GM18870 (cell line): ENCODE data around the gene AUTS2.

Source experiments
- ATAC-seq: cut with Tn5 transposase; IDR thresholded peaks from one replicate; pipeline ENCODE4 v1.9.1; 2021; ENCODE audit warnings: moderate library complexity; ENCODE audit not compliant: unreplicated experiment

AUTS2 gene

DNA sequence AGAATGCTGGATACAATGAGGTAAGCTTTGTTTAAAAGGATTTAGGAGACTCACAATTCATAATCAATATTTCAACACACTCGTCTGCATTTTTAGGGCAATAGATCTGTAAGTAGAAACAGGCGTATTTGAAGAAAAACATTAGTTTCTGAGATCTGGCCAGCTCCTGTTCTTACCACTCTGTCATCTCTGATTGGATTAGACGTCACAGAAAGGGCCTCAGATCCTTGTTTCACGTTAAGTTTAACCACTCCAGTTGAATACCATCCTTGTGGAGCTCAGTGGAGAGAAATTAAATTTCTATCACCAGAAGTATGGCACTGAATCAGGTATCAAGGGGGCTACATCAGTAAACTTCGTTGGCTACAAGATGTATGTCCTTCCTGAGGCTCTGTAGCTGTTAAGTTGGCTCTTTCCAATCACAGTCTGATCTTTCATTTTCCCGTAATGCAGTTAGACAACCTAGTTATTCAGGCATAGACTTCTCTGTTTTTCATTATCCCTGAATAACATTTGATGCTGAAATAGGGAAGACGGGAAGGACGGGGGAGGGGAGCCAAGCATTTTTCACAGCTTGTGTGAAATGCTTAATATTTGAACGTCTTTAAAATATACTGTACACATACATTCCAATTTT is 874.4 kb downstream of the AUTS2 start:
- ATAC-seq, result no peak

DNA sequence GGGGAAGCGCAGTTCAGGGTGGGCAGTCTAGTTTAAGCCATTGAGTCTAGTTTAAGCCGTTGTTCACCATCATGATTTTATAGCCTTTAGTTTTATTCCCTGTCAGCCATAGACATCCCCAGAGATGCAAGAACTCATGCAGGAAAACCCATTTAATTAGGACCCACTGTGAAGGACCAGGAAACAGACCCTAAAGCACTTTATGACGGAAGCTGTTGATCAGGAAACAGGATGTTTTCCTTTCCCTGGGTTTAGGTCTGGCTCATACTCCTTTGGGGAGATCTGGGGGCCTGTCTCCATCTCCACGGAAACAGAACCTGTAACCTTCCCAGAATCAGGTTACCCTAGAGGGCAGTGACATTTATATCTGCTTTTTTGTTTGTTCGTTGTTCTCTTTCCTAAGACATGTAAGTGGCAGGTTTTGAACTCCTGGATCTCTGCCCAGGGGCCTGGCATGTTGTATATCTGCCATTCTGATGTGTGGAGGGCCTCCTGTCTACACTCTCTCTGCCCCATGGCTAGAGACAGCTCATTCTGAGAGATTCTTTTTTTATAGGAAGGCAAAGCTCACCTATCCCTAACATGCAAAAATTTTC is 876.5 kb downstream of the AUTS2 start:
- ATAC-seq, result no peak

DNA sequence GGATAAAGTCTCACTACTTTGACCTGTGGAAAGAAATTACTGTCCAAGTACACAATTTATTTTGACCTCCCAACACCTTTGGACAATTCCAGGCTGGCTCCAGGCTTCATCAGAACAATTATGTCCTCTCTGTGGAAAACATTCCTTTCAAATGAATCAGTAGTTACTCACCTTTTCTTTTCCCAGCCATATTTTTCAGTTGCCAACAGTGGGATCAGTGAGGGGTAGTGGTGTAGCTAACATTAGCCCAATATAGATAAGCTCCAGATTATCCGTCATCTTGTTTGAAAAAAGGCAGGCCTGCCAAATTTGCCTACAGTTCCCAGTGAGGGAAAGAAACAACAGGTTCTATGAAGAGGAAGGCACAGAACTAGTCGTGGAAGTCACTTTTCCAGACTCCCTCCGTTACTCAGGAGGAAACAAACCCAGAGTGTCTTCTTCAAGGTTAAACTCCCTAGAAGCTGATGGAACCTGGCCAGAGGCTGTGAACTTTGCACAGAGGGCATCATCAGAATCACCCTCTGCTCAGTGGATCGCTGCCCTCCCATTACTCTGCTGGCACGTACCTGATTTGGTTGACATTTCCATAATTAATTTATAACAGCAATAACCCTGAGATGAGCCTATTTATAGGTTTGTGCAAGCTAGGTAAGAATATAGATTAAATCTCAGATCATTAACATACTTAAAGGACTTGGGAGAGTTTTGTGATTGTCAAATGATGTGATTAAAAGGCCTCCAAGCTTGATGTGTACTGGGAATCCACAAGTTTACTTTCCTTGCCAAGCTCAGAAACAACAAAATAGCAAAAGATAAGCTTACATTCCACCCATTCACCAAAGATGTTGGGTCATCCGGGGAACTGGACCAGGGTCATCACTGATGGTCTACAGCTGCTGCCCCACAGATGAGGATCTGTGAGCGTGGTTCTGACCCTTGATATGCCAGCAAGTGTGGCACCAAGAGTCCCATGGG is 879.0 kb downstream of the AUTS2 start:
- ATAC-seq, result no peak

DNA sequence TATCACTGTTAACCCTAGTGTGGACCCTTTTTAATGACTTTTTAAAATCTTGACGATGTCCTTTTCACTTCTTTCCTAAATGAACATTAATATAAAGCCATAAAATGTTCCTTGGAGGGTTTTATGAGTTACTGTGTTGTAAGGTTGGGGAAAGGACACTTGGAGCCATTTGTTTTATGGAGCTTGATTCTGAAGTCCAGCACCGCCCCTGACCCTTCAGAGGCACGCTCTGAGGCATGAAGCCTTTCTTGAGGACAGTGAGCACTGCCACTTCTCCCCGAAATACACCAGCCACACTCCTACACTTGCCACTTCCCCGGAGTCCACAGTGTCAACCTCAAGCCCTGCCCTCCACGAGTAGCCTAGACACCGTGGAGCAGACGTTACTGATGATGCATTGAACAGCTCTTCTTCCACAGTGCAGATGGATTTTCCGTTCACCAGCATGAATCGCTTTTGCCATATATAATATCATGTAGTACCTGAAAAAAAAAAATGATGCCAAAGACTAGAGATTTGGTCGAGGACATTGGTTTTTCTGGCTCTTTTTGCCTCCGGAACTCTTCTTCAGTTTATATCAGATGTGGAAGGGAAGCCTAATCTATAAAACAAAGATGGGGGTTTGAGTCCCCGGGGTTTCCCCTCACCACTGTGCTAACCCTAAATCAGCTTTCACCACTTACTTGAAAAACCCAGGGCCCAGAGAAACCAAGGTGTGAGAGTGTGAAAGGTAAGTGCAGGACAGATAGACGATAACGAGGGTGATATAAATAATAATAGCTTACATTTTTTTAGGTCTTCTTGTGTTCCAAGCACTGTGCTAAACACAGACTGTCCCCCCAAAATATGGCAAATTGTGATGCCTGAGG is 881.1 kb downstream of the AUTS2 start:
- no peak for ATAC-seq

DNA sequence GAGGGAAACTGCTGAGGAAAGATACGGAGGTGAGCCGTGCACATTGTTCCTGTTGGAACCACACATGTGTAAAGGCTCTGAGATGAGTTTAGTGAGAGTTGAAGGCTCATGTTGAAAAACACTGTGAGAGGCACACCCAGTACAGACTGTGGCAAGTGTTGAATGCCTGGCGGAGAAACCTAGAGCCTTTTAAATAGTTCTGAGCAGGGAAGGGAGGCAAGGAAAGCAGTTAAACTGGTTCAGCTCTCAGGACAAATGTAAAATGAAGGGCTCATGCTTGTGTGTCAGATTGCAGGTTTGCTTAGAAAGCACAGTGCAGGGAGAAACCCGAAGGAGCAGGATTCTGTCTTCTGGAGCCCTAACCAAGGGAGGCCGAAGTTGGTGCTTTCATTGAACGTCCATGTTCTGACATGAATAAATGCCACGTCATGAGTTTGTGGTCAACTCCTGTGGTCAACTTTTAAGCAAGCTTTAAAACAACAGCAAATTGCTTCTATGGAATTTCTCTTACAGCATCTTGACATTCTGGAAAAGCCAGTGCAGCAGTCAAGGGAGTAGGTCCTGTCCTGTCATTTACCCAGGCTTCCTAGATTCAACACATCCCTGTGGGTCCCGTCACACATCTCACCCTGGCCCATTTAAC is 882.8 kb downstream of the AUTS2 start:
- no peak for ATAC-seq

DNA sequence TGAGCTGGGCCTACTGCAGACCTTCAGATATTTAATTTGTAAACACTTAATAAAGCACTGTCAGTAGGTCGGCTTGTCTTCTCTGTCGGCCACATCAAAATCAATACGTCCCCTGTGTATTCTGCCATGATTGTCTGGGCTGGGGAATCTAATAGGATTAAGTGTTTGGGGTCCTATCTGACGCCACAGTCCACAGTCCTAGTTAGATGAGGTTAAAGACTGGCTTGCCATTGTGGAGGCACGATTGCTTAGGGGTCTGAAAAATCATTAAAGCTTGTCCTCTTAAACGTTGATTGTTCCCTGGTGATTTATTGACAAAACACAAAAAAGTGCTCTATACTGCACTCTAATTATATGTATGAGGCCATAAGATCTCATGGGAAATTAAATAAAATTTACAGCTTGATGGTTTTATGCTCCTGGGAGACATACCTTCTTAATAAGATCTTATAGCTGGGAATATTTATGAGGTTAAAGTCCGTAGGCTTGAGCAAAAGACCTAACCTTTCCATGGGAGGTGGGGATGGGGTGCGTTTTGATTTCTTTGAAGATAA is 883.4 kb downstream of the AUTS2 start:
- no peak for ATAC-seq

DNA sequence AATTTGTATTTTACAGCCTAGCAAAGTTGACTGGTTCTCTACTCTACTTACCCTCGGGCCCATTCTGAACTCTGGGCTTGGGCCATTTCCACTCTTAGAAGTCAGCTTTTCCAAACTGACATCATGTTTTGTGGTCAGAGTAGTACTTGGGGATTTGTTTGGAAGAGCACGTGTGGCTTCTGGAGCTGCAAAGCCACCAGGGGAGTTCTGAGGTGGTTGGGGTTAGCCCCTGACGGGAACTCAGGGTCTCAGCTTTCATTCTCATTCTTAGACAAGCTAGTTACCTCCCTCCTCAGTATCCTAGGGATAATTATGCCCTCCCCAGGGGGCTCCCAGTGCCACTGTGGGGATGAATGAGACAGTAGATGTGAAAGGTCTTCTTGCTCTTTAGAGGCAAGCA is 886.0 kb downstream of the AUTS2 start:
- ATAC-seq, result no peak

DNA sequence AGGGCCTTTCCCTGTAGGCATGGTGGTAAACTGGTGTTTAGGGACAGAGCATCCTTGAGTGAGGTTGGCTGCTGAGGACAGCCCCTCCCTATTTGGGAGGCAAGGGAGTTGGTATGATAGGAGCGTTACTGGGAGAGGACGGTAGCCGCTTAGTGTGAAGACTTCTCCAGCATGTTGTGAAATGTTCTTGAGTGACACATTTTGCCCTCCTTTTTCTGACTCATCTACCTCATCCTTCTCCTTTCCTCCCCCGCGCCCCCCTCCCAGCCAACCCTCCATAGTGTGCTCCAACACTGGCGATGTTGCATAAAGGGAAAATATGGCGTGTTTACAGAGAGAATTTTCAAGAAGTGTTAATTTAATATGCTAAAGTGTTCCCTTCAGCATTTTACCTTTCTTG is 888.7 kb downstream of the AUTS2 start:
- no peak for ATAC-seq

DNA sequence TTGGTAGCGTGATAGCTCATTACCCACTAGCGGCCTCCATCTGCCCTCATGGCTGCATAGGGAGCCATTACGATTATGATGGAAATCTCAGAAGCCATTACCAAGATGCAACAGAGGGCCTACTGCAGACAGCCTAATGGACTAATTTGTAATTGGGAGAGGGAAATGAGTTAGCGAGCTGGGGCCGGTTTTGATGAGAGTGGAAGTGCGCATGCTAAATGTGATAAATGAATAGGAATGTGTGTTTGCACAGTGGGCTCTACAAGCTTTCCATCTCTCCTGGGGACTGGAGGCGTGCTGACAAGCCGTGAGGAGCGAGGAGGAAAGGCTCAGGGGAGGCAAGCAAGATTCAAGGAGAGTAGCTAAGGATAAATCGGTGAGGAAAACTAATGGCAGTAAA is 889.2 kb downstream of the AUTS2 start:
- no peak for ATAC-seq

DNA sequence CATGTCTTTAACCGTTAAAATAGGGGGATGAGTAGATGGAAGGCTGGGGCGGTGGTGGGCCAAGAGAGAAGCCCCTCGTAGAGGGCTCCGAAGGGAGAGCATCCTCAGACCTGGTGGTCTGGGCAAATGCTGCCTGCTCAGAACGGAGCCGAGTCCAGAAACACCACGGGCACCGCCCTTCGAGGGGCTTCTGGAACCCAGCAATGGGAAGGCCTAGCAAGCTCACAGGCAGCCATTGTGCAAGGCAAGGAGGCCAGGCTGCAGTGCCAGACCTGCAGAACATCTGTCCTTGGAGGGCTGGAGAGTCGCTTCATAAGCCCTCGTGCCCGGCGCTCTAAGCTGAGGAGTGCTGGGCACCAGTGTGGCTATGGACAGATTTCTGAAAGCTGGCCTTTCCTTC is 889.6 kb downstream of the AUTS2 start:
- ATAC-seq, result no peak

DNA sequence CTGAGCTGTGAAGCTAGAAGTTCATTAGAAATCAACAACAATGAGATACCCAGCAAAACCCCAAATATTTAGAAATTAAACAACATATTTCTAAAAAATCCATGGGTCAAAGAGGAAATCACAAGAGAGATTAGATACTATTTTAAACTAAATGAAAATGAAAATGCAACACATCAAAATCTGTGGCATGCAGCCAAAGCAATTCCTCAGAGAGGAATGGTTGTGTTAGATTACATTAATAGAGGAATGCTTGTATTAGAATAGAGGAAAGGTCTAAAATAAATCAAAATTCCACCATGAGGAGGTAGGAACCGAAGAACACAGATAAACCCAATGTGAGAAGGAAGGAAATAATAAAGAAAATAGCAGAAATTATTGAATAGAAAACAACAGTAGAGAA is 891.5 kb downstream of the AUTS2 start:
- no peak for ATAC-seq

DNA sequence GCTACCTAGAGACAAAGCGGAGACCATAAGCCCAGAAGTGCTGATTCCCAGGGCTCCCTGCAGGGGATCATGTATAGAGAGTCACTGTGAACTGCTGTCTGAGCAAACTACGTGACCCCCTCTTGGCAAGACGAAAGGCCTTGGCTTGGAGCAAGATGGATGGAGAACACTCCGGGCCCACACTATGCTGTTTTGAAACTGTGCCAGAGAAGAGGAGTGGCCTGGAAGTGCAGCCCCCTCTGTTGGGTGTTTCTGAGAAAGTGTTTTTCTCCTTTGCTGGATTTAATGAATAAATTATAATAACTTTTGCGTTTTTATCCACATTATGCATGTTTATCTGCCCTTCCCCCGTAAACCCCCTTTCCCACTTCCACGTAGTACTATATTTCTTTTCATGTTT is 894.4 kb downstream of the AUTS2 start:
- ATAC-seq, result no peak

DNA sequence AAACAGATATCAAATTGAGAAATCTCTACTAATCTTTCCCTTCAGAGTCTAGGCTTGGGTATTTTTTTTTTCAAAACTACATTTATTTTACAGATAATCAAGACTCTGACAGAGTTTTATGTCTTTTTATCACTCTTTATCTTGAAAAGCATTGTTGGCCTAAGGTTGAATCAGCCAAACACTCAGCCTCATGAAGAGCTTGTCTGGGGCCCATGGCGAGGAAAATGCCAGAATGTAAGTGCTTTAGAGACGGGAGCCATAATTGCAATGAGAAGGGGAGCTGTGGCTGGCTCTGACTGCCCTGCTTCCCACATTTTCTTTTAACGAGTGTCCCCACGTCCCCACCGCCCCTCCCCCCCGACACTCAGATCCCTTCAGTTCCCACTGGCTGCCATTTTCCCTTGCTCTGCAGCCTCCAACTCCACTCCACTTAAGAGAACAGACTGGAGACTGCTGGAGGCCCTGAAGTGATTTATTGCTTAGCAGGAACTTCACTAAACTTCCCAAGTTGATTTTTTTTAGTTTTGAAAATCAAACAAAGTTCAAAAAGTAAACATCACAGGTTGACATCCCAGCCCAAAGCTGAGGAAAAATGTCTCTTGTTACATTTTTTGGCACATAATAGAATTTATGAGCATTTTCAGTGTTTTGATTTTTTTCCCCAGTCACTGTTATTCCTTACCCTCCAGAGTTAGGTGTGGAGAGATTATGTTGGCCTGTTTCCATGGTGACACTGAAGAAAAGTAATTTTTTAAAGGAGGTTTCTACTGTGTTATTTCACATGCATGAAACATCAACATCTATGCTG is 896.2 kb downstream of the AUTS2 start:
- ATAC-seq, result no peak

DNA sequence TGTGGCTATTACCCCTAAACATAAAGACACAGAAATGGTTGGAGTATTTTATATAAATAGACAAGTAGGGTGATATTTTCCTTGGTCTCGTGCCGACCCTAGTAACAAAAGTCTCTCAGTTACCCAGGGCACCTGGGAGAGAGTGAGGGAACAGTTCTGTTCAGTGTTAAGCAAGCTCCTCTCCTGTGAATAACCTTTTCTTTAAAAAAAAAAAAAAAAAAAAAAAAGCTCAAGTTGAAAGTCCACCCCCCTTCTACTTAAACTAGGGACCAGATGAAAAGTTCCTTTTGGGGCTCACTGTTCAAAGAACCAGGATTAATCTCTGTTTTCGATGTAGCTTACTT is 896.7 kb downstream of the AUTS2 start:
- ATAC-seq, result no peak

DNA sequence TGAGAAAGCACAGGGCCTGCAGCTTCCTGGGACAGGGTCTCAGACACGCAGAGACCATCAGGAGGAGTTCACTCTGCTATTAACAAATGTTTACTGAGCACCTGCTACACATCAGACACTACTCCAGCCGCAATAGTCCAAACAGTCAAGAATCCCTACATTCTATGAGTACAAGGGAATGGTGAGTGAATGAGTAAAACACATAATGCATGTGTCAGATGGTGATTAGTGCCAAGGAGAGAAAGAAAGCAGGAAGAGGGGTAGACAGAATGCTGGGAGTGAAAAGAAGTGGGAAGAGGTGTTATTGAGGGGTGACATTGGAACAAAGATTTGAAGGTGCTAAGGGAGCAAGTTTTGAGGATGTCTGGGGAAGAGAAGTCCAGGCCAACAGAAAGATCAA is 899.5 kb downstream of the AUTS2 start:
- ATAC-seq, result no peak

DNA sequence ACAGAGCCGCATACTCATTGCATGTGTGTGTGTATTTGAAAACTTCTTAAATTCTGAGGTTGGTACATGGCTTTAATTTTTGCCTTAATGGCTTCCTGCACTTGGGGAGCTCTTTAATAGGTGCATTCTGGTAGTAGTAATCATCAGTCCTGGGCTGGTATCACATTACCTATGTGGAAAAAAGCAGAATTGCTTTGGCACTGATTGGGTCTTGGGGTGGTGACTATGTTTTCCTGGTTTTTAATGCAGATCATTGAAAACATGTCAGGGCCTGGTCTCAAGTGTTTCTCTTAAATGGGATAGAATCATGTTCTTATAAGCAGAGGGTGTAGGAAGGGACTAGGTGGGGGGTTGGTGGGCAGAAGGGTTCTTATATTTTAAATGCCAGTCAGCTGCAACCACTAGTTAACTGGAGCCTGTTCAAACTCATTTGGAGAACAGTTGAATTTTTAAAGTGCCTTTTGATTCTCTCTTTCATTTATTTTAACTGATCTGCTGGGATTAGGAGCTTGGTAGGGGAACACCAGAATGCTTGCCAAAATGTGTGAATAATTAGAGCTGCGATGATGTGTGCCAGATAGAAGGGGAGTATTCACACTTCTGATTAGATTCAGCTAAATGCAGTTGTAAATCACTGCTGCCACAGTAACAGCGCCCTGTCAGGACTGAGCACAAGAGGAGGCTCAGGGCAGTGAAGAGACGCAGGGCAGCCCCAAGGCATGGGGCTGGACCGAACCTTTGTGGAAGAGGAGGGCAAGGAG is 900.1 kb downstream of the AUTS2 start:
- no peak for ATAC-seq

DNA sequence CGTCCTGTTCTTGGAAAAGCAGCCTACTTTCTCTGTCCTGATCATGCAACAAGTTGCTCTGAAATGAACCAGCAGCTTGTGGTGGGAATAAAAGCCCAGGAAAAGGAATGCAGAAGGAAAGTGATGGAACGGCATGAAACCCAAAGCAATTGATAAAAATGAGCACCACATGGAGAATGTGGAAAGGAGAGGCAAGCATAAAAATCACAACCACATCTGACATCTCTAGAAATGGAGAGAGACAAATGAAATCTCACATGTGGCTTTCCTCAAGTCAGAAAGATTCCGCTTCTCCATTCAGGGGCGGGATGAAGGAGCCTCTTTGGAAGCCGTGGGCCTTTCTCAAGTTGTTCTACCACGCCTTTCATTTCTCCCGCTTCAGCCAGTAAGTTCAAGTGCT is 902.0 kb downstream of the AUTS2 start:
- no peak for ATAC-seq

DNA sequence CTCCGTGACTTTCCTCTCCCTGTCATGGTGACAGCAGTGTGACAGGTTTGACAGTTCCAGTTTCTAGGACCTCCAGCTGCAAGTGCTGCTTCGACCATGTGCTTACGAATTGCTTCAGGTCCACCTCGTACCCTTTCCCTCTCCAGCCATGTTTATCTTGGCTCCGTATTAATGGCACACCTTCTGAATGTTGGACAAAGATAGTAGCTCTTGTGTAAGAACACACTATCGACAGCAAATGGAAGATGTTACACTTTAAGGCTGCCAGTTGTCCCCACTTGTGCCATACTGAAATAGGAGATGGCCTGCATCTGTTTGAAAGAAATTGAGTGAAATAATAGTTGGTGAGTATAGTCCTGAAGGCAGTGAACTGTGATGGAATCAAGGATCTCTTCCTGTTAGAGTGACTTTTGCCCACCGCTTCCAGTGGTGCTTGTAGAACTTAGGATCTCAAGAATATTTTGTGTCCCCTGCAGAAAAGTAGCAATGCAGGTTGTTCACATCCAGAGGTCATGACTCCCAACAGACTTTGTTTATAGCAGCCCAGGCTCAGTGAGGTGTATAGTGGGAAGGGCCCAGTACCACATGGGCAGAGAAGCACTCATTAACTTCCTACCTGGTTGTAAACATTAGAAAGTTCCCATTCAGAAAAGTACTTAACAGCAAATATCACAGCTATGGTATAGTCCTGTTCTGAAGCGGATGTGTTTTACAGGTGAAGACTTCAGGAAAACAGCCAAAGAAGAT is 904.0 kb downstream of the AUTS2 start:
- ATAC-seq, result no peak
